ENCODE results near the gene TDRD7.

Gene TDRD7

DNA sequence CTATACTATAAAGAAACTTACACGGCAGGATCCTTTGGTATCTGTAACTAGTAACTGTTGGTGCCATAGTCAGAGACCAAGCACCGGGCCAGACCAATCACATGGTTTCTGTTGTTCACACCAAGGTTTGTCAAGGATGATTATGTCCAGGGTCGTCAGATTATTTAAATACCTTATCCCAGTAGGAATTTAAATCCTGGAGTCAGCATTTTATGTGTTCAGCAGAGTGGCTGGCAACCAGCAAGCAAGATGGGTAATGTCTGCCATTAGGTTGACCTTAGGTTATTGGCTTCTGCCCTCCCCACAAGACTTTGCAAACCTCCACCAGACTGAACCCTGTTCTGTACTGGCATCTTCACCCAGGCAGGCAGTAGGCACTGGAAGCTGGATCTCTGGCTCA lies 50.3 kb downstream of the TDRD7 start:
- no peak for DNase-seq (ENCODE audit: extremely low read depth, low read depth)

DNA sequence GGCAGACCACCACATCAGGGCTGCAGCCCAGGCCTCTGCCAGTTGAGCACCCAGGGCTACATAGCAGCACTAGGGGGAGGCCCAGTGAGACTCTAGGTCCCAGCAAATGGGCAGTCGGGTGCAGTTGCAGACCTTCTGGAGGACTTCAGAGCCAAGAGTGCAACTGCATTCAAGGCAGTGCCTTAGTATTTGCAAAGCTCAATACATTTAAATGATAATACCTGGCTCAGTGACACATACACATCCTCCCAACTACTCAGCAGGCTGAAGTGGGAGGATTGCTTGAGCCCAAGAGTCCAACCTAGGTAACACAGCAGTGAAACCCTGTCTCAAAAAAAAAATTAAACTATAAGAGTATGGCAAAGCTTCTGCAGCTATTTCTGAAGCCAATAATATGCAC lies 51.0 kb downstream of the TDRD7 start:
- DNase-seq (ENCODE audit: extremely low read depth, low read depth): no peak
- TF ChIP-seq, protein P1, sequence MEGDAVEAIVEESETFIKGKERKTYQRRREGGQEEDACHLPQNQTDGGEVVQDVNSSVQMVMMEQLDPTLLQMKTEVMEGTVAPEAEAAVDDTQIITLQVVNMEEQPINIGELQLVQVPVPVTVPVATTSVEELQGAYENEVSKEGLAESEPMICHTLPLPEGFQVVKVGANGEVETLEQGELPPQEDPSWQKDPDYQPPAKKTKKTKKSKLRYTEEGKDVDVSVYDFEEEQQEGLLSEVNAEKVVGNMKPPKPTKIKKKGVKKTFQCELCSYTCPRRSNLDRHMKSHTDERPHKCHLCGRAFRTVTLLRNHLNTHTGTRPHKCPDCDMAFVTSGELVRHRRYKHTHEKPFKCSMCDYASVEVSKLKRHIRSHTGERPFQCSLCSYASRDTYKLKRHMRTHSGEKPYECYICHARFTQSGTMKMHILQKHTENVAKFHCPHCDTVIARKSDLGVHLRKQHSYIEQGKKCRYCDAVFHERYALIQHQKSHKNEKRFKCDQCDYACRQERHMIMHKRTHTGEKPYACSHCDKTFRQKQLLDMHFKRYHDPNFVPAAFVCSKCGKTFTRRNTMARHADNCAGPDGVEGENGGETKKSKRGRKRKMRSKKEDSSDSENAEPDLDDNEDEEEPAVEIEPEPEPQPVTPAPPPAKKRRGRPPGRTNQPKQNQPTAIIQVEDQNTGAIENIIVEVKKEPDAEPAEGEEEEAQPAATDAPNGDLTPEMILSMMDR (IDR thresholded peaks at IDR 0.05; ENCODE audit: low read depth, low read length): no peak

More for the DNA sequence above, 50.3 kb downstream of the TDRD7 start:
- TF ChIP-seq, protein P1 (IDR thresholded peaks at IDR 0.05; ENCODE audit: low read depth, low read length): no peak

DNA sequence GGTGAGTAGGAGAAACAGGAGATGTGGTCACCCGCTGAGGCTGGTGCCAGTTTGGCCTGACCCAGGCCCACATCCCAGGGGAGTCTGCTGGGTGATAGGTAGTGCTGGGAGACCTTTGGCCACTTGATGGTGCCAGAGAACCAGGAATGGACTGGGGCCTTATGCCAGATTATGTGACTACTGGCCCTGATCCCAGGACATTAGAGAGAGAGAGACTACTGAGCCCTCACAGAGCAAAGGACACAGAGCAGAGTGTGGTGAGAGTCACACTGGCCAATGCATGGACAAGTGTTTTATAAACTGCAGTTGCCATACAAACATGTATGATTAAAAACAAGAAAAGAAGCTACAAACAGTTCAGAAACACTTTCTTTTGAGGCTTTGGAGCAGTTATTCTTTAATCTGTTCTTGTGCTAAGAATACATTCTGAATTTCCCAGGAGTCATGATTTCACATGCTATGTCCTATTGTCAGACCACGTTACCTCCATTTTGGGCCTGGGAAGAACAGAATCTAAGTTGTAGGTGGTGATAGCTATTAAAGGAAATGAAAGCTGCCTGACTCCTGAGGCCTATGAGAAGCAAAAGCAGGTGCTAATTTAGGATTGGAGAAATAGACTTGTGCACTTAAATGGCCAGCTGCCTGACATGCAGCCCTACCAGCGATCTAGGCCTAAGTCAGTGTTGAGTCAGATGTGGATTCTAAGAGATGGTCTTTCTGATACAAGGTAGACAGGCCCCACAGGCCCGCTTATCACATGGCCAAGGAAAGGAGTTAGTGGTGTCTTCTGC lies 57.0 kb downstream of the TDRD7 start:
- peak; percentile 16 for DNase-seq (ENCODE audit: extremely low read depth, low read depth)
- TF ChIP-seq, protein P1 (IDR thresholded peaks at IDR 0.05; ENCODE audit: low read depth, low read length): peak; percentile 84

DNA sequence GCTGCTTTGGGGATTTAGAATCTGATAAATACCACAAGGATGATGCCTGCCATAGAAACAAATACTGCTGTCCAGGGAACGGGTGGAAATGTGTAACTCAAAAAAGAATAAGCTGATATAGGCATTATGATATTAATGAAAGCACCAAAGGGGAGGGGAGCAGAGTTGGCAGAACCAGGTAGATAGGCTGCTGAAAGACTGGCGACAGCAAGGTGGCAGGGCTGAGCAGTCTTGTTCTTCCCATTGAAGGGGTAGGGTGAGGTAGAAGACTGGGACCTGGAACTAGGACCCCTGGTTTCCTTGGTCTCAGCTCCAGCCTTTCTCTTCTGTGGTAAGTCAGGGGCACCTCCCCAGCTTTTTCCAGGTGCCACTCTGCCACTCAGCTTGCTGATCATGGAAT lies 58.2 kb downstream of the TDRD7 start:
- TF ChIP-seq, protein P1 (IDR thresholded peaks at IDR 0.05; ENCODE audit: low read depth, low read length): no peak
- DNase-seq (ENCODE audit: extremely low read depth, low read depth): no peak

DNA sequence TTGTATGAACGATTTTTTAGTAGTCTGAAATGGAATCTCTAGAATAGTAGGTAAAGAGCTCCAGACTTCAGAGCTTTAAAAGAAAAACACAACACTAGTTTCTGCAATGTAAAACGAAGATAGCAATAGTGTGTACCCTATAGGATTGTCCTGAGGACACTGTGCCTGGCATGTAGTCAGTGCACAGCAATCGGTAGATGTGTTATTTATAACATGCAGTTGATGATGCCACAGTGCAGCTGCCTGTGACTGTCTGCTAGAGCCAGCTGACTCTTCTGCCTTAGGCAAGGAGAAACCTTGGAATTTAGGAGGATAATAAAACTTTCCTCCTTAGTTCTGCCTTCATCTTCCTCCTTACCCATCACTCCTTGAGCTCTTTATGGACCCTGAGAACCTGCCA lies 61.8 kb downstream of the TDRD7 start:
- DNase-seq (ENCODE audit: extremely low read depth, low read depth): no peak
- TF ChIP-seq, protein P1 (IDR thresholded peaks at IDR 0.05; ENCODE audit: low read depth, low read length): no peak

DNA sequence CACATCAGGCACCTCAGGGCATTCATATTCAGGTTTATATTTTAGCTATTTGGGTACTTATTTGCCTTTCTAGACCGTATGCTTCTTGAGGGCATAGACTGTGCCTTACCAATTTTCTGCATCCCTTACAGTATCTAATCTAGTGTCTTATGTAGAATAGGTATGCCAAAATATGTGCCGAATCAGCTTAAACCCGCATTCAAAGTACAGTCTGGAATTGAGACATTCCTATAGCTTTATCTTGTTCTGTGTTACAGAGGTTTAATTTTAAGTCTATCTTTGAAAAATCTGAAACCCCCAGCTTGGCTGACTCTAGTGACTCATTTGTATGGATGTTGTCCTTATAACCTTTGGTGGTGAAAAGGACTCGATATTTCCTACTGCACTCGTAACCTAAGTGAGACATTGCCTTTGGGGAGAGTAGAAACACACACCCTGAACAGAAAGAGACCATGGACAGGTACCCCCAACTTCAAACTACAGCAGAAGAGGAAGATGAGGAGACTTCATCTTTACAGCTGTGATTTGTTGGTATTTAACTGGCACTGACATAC lies 62.6 kb downstream of the TDRD7 start:
- TF ChIP-seq, protein P1 (IDR thresholded peaks at IDR 0.05; ENCODE audit: low read depth, low read length): no peak
- no peak for DNase-seq (ENCODE audit: extremely low read depth, low read depth)

DNA sequence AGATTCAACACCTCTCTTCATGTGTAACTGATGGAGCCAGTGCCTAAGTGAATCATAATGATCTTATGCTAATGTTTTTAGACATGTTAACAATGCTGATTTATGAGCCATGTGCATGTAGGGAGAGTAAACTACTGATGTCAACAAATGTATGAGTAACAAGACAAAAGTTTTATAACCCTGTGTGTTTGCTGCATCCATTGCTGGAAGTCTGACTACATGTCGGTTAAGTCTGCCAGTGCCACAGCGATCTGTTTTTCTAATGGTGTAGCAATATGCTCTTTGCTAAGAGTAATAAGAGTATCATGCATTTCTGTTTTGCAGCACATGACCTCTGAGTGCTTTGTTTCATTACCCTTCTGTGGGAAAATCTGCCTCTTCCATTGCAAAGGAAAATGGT lies 63.2 kb downstream of the TDRD7 start:
- TF ChIP-seq, protein P1 (IDR thresholded peaks at IDR 0.05; ENCODE audit: low read depth, low read length): no peak
- no peak for DNase-seq (ENCODE audit: extremely low read depth, low read depth)

All from AG09319 (cell line).